ENCODE results near the gene OR11A1.

The OR11A1 gene, protein sequence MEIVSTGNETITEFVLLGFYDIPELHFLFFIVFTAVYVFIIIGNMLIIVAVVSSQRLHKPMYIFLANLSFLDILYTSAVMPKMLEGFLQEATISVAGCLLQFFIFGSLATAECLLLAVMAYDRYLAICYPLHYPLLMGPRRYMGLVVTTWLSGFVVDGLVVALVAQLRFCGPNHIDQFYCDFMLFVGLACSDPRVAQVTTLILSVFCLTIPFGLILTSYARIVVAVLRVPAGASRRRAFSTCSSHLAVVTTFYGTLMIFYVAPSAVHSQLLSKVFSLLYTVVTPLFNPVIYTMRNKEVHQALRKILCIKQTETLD

DNA sequence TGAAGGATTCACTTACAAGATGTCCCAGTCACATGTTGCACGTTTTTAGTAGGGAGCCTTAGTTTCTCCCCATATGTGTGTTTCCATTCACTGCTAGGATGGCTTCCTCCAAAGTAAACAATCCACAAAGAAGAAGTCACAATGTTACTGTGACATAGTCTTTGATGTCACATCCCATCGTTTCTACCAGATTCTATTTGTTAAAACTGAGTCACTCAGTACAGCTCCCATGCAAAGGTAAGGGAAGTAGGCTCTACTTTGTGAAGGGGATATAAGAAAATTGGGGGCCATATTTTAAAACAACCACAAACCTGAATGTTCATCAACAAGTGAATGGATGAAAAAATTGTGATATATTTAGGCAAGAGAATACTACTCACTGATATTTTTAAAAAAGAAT, at the start of gene OR11A1, which contains the start of gene OR2H1:
OR11A1 (minus strand) TSS at position 101 of the 400 bp plus-strand sequence. CDS start 29,430 bp downstream, outside the sequence.
OR2H1 (plus strand) TSS at position 185 of the 400 bp plus-strand sequence. CDS start 4,615 bp downstream, outside the sequence.
- DNase-seq (ENCODE audit: low read depth), result no peak

GRCh38 chr6:29506446-29507067, 49.7 kb upstream of the OR11A1 start:
- no peak for DNase-seq (ENCODE audit: low read depth)

DNA sequence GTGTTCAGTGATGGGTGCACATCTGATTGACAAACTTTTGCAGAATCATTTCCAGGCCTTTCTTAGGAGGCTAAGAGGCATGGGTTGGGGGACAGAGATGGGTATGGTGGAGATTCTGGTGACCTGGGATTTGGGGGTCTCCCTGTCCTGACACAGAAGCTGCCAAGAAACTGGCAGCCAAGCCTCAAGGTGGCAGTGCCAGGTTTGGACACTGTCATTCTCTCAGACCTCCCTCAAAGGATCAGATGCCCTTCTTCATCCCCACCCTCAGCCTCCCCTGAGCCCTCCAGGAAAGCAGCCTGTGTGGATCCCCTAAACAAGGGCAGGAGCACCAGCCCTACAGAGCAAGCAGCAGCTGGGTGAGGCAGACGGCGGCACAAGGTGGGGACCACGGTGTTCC, 48.9 kb upstream of the OR11A1 start:
- no peak for DNase-seq (ENCODE audit: low read depth)

GRCh38 chr6:29504961-29505360, 48.1 kb upstream of the OR11A1 start:
- DNase-seq (ENCODE audit: low read depth), result no peak

GRCh38 chr6:29502597-29502996, 45.7 kb upstream of the OR11A1 start:
- DNase-seq (ENCODE audit: low read depth), result no peak

DNA sequence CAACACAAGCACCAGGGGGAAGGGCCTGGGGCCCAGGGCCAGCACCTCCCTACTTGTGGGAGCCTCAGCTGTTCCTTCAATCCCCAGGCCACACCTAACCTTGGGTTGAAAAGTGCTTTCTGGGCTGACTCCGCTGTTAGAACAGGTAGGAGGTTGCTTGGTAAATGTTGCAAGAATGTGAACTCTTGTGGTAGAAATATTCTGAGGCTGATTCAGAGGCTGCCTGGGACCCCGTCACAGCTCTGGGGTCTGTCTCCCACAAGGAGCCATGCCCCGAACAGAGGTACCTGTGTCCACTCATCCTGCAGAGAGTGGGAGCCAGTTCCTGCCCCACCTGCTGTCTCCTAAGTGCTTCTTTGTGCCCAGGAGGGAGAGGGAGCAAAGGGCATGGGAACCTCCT, 45.3 kb upstream of the OR11A1 start:
- DNase-seq (ENCODE audit: low read depth), result no peak

GRCh38 chr6:29501106-29501505, 44.2 kb upstream of the OR11A1 start:
- DNase-seq (ENCODE audit: low read depth), result no peak

DNA sequence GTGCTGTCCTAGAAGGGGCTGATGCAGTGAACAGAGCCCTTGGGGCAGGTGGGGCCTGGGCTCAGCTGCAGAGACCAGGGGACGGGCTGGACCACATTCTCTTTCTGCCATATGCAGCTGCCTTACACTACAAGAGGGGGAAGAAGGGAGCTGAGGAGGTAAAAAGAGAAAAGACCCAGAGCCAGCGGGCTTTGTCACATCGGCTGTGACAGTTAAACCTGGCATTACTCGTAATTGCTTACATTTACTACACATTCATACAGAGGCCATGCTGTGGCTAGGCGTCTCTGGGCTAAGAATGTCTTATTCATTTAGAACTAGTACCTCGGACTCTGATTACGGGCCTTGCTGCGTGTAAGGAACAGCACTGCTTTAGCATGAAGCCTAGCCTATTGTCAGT, 43.7 kb upstream of the OR11A1 start:
- DNase-seq (ENCODE audit: low read depth), result no peak

DNA sequence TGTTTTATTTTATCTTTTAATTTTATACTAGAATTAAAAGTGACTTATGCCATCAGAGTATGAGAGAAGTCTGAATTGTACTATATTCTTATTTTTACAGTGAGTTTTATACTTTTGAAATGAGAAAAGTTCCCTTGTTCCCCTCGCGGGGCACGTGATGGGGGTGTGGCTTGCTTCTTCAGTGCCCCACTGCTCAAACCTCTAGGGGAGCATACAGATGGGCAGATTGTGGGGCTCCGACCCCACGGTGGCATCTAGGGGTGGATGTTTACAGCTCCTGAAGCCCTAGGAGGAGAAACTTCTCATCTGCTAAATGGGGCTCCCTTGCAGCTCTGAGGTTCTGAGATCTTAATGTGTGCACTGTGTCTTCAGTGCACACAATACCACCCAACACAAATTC, 42.8 kb upstream of the OR11A1 start:
- no peak for DNase-seq (ENCODE audit: low read depth)

- no peak for DNase-seq (ENCODE audit: low read depth)
Observed at GRCh38 chr6:29496961-29497360, 40.1 kb upstream of the OR11A1 start.

- DNase-seq (ENCODE audit: low read depth), result no peak
Observed at GRCh38 chr6:29495571-29495970, 38.7 kb upstream of the OR11A1 start.

GRCh38 chr6:29494131-29494530, 37.3 kb upstream of the OR11A1 start:
- DNase-seq (ENCODE audit: low read depth), result no peak

- no peak for DNase-seq (ENCODE audit: low read depth)
Observed at GRCh38 chr6:29493261-29493660, 36.4 kb upstream of the OR11A1 start.

DNA sequence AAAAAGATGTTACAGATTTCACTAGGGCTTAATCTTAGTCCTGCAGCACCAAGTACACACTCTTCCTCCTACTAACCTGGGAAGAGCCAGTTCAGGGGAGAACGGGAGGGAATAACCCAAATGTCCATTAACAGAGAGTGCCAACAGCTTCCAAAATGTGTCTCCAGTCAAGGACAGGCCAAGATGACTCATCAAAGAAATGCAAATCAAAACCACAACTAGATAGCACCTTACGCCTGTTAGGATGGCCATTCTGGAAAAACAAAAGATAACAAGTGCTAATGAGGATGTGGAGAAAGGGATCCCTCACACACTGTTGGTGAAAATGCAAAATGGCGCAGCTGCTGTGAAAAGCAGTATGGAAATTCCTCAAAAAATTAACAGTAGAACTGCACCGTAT, 34.7 kb upstream of the OR11A1 start:
- no peak for DNase-seq (ENCODE audit: low read depth)

GRCh38 chr6:29490552-29490951, 33.7 kb upstream of the OR11A1 start:
- DNase-seq (ENCODE audit: low read depth), result no peak

GRCh38 chr6:29490055-29490454, 33.2 kb upstream of the OR11A1 start:
- no peak for DNase-seq (ENCODE audit: low read depth)

- DNase-seq (ENCODE audit: low read depth), result no peak
Observed at GRCh38 chr6:29489286-29489685, 32.4 kb upstream of the OR11A1 start.

DNA sequence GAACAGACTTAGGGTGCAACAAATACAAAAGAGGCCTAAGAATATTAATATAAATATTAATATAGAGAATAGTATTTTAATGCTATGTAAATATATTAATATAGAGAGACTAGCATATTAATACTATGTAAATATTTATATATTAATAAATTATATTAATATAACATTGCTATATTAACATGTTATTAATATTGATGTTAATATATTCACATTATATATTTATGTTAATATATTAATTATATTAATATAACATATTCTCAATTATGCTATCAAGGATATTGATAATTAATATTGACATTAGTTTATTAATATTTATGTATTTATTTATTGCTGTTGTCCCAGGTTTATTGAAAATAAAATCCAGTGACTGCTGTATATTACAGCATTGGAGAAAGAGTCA, 32.0 kb upstream of the OR11A1 start:
- no peak for DNase-seq (ENCODE audit: low read depth)

GRCh38 chr6:29487660-29488059, 30.8 kb upstream of the OR11A1 start, which contains the start of gene MAS1L:
Gene MAS1L, minus strand, starts transcription at chr6:29487956. Its CDS starts 54 bp downstream, at chr6:29487902.
- DNase-seq (ENCODE audit: low read depth), result no peak

DNA sequence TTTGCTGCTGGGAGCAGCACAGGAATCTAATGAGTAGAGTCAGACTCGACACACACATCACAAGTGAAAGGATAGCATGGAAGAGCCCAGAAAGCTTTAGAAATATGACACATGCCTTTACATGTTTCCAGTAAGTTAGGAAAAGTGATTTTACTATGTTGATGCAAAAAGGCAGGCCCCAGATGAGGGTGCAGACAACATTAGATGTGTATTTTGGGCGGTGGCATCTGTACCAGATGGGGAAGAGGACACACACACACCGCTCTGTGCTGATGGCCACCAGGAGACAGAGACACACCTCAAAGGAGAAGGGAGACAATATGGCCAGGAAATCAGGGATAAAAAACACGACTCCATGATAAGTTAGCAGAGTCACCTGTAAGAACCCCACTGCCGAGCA, 30.3 kb upstream of the OR11A1 start:
- DNase-seq (ENCODE audit: low read depth), result no peak

DNA sequence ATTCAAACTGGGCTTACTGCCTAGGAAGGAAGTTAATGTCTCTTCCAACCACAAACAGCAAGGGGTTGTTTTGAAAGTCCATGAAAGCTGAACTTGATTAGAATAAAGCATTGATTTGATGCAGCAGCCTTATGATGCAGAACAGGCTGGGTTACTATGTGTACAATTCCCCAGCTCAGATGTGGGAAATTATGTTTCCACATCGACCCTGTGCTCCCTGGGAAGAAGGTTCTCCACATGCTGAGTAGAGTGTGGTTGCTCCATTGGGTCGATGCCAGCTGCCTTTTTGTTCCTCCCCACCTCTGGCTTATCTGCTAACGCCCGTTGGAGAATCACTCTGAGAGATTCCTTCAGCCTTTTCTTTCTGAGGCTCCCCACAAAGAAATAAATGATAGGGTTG, 29.7 kb upstream of the OR11A1 start:
- no peak for DNase-seq (ENCODE audit: low read depth)

DNA sequence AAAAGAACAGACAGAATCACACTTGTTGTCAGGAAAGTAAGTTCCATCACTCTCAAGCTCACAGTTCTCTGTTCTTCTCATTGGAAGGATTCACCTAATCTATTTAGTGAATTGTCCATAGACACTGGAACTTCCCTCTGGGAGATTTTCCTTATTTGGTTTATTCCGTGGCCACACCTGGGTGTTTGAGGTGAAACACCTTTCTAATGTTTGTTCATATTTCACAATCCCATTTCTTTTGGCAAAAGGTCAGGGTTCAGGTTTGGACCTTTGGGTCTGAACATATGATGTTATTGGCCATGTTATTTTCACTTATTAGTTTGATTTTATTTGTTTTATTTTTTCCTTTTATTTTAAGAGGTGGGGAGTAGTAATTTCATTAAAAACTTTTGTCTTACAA, 26.9 kb upstream of the OR11A1 start:
- no peak for DNase-seq (ENCODE audit: low read depth)

- DNase-seq (ENCODE audit: low read depth), result no peak
Observed at GRCh38 chr6:29483186-29483585, 26.3 kb upstream of the OR11A1 start.

DNA sequence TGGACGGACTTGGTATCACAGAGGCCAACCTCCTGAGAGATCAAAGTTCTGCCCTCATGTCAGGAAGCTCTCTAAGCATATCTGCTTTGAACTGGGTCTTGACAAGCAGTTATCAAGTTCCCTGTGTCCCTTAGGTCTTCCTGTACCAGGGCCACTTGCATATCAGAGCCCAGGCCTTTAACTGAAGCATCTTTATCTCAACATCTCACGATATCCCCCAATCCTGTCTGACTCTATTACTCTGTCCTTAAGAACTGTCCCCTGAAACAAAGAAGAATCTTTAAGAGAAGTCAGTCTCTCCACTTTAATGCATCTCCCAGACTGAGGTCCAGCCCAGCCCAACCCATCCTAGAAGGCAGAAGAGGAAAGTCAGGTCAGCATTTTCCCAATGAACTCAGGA, 22.7 kb upstream of the OR11A1 start:
- no peak for DNase-seq (ENCODE audit: low read depth)
